NT2/D1 (cell line): ENCODE data around the gene SLC44A4.

Experiments used
- DNase-seq: peaks from one replicate; pipeline ENCODE4 v3.0.0-alpha.2; 2011; ENCODE audit warnings: low read depth, low spot score
- H3K27me3 ChIP-seq: 2 replicates; pipeline ENCODE4 v1.6.0; 2011; ENCODE audit warnings: mild to moderate bottlenecking; ENCODE audit not compliant: insufficient read length, insufficient read depth
- H3K36me3 ChIP-seq: 2 replicates; pipeline ENCODE4 v1.6.1; 2011; ENCODE audit warnings: mild to moderate bottlenecking, low read length, mixed read lengths; ENCODE audit not compliant: insufficient read depth, insufficient read length
- H3K4me1 ChIP-seq: 2 replicates; pipeline ENCODE4 v1.5.1; 2011; ENCODE audit not compliant: insufficient read depth, insufficient read length
- H3K4me3 ChIP-seq: 2 replicates; pipeline ENCODE4 v1.5.1; 2011; ENCODE audit warnings: low read depth; ENCODE audit not compliant: insufficient read length
- H3K9ac ChIP-seq: 2 replicates; pipeline ENCODE4 v1.6.0; 2011; ENCODE audit warnings: low read depth; ENCODE audit not compliant: insufficient read length
- H3K9me3 ChIP-seq: 2 replicates; pipeline ENCODE4 v1.5.1; 2011; ENCODE audit warnings: mild to moderate bottlenecking, low read length; ENCODE audit not compliant: insufficient read depth
- SUZ12 ChIP-seq: IDR thresholded peaks from 2 replicates; pipeline ENCODE4 v1.6.1; 2011; ENCODE audit not compliant: insufficient read length, insufficient read depth; ENCODE audit errors: extremely low read depth
- YY1 ChIP-seq: IDR thresholded peaks from 2 replicates; pipeline ENCODE4 v1.6.1; 2011; ENCODE audit not compliant: insufficient read length, insufficient read depth
- ZNF274 ChIP-seq: IDR thresholded peaks from 2 replicates; pipeline ENCODE4 v1.6.1; 2011; ENCODE audit warnings: mild to moderate bottlenecking, low read depth, low read length

SLC44A4 gene

GRCh38 chr6:31878726-31879125 is at the start of gene SLC44A4:
Gene SLC44A4, minus strand, starts transcription at chr6:31878997. Its CDS starts 17 bp downstream, at chr6:31878980.
- H3K9ac ChIP-seq: no peak within 1 kb of the TSS
- H3K9me3 ChIP-seq: no peaks in the 10 kb centered on the region
- no peaks in the 10 kb centered on the region for H3K27me3 ChIP-seq
- peaks cover 12% of the 10 kb centered on the region for H3K4me1 ChIP-seq
- TF ChIP-seq YY1: no peak
- no peak within 1 kb of the TSS for H3K4me3 ChIP-seq
- H3K36me3 ChIP-seq: peaks cover 39% of the 10 kb centered on the region
- DNase-seq: no peak

- Histone ChIP-seq H3K9ac (no peak overlapping the region), H3K36me3 (no peaks in the 10 kb centered on the region), H3K27me3 (no peaks in the 10 kb centered on the region), H3K4me1 (no peaks in the 10 kb centered on the region), H3K9me3 (peaks cover 11% of the 10 kb centered on the region; the same call in 1 of the 2 replicates), H3K4me3 (no peak overlapping the region)
- DNase-seq: no peak
- TF ChIP-seq SUZ12 (no peak), ZNF274 (no peak), YY1 (no peak)
These were observed 49.8 kb upstream of the SLC44A4 start for GRCh38 chr6:31928672-31928939.

GRCh38 chr6:31927863-31928671 is 49.3 kb upstream of the SLC44A4 start:
- TF ChIP-seq YY1 (no peak), SUZ12 (no peak)
- H3K27me3 ChIP-seq: no peaks in the 10 kb centered on the region
- no peaks in the 10 kb centered on the region for H3K36me3 ChIP-seq
- no peak overlapping the region for H3K9ac ChIP-seq
- no peak overlapping the region for H3K4me3 ChIP-seq
- peaks cover 8% of the 10 kb centered on the region; the same call in 1 of the 2 replicates for H3K9me3 ChIP-seq
- DNase-seq: no peak
- H3K4me1 ChIP-seq: no peaks in the 10 kb centered on the region

GRCh38 chr6:31927242-31927862 is 48.6 kb upstream of the SLC44A4 start, which contains the start of gene C2:
Gene C2, plus strand, starts transcription at chr6:31927717. Its CDS starts 36 bp downstream, at chr6:31927753.
- Histone ChIP-seq H3K9me3 (peaks cover 6% of the 10 kb centered on the region; the same call in 1 of the 2 replicates), H3K27me3 (no peaks in the 10 kb centered on the region), H3K9ac (no peak within 1 kb of the TSS), H3K4me3 (no peak within 1 kb of the TSS), H3K36me3 (no peaks in the 10 kb centered on the region), H3K4me1 (no peaks in the 10 kb centered on the region)
- TF ChIP-seq SUZ12 (no peak), YY1 (no peak), ZNF274 (no peak)
- no peak for DNase-seq

- Histone ChIP-seq H3K36me3 (no peaks in the 10 kb centered on the region), H3K4me3 (no peak overlapping the region), H3K4me1 (no peaks in the 10 kb centered on the region), H3K27me3 (no peaks in the 10 kb centered on the region), H3K9me3 (peaks cover 6% of the 10 kb centered on the region; the same call in 1 of the 2 replicates), H3K9ac (no peak overlapping the region)
- TF ChIP-seq YY1 (no peak), SUZ12 (no peak), ZNF274 (no peak)
- no peak for DNase-seq
These were observed 44.1 kb upstream of the SLC44A4 start for GRCh38 chr6:31922942-31923341.

GRCh38 chr6:31920811-31921210 is 42.0 kb upstream of the SLC44A4 start:
- Histone ChIP-seq H3K4me1 (no peaks in the 10 kb centered on the region), H3K9me3 (peaks cover 3% of the 10 kb centered on the region; the same call in 1 of the 2 replicates), H3K36me3 (no peaks in the 10 kb centered on the region), H3K27me3 (no peaks in the 10 kb centered on the region), H3K4me3 (no peak overlapping the region), H3K9ac (no peak overlapping the region)
- DNase-seq: no peak
- no peak for TF ChIP-seq ZNF274
- TF ChIP-seq SUZ12: no peak
- TF ChIP-seq YY1: no peak

- Histone ChIP-seq H3K9me3 (no peaks in the 10 kb centered on the region), H3K36me3 (no peaks in the 10 kb centered on the region), H3K4me1 (no peaks in the 10 kb centered on the region), H3K9ac (no peak overlapping the region), H3K4me3 (no peak overlapping the region), H3K27me3 (no peaks in the 10 kb centered on the region)
- TF ChIP-seq ZNF274 (no peak), SUZ12 (no peak), YY1 (no peak)
- DNase-seq: no peak
These were observed 41.0 kb upstream of the SLC44A4 start for GRCh38 chr6:31919624-31920303.
